ENCODE data around the gene CEP295NL. TPM values are rescaled to one million over a fixed set of nuclear protein-coding genes. Genes with fewer than 3 reads are reported as not detected.

CEP295NL gene
- total RNA-seq, 1 experiment from 2014 or later: 1.9 TPM

DNA sequence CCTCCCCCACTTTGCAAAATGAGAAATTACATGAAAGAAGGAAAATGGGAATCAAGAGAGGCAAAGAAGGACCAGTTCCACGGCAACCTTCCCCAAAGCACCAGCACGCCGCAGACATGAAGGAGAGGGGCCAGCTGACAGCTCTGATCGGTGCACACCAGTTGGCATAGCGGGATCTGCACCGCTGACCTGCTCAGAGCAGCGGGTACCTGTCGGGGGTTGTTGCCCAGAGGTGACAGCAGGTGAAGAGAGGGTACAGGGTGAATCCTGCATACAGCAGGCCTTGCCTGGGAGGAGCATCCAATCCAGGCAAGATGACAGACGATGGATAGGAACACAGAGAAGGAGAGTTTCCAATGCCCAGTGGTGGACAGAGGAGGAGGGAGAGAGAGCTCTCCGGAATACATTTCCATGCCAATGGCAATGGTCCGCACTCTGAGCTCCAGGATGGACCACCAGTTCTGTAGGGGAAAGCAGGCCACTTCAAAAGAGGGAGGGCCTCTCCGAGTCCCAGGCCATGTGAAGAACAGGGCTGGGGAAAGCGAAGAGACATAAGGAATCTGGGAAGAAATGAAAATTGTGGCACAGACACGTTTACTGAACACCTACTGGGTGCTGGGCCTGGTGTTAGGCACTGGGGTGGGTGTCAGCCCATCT lies 24.0 kb downstream of the CEP295NL start (continued):
- TF ChIP-seq SIN3A (IDR thresholded peaks at IDR 0.05; ENCODE audit: low read depth): no peak
- no peak for TF ChIP-seq EZH2 (IDR thresholded peaks at IDR 0.05)
- TF ChIP-seq EZH2phosphoT487 (IDR thresholded peaks at IDR 0.05; ENCODE audit: borderline replicate concordance): no peak
- no peak for TF ChIP-seq CBX3 (IDR thresholded peaks at IDR 0.05; ENCODE audit: low read depth)
- no peak for TF ChIP-seq POLR2AphosphoS5 (IDR thresholded peaks at IDR 0.05; ENCODE audit: low read depth, low read length)
- TF ChIP-seq SP1 (IDR thresholded peaks at IDR 0.05; ENCODE audit: low read depth): no peak

GRCh38 chr17:78878261-78878660 lies 24.7 kb downstream of the CEP295NL start:
- no peaks in the 10 kb centered on the region for H3K27me3 ChIP-seq (ENCODE audit: insufficient read depth, low read length)
- CTCF ChIA-PET: interaction anchor here (6.0 kb wide), 1 partner anchor 12 kb away, joined by 55 read pairs; no protein-coding TSS in a partner anchor
- intact Hi-C loops (cut with micrococcal nuclease): no loop called here
- H3K4me2 ChIP-seq (ENCODE audit: low read length): no peak overlapping the region
- no peak overlapping the region for H3K4me3 ChIP-seq (replicated peaks in 1 of 2; ENCODE audit: low read depth in 1 of 2, low read length in 2 of 2)
- no peaks in the 10 kb centered on the region for H3K36me3 ChIP-seq (ENCODE audit: control insufficient read depth in 1 of 2, insufficient read depth in 2 of 2, low read length in 2 of 2)
- DNase-seq (ENCODE audit: low read depth, low spot score) (no peak), ATAC-seq (no peak)
- POLR2A ChIA-PET: no interaction called here
- no peaks in the 10 kb centered on the region for H3K9me2 ChIP-seq (ENCODE audit: insufficient read depth)
- RAD21 ChIA-PET (ENCODE audit: low non-redundant PET in 1 of 2, low total read pairs in 2 of 2, uncharacterized antibody in 2 of 2, unreplicated experiment in 2 of 2): no interaction called here
- H3K79me2 ChIP-seq (ENCODE audit: insufficient read depth, low read length): peaks cover 15% of the 10 kb centered on the region; the same call in 1 of the 2 replicates
- H2AFZ ChIP-seq (ENCODE audit: low read depth, low read length, poor library complexity, severe bottlenecking): no peak overlapping the region
- H3K27ac ChIP-seq (ENCODE audit: low read depth, low read length): no peak overlapping the region
- peaks cover 27 to 78% of the 10 kb centered on the region in 2 experiments for H3K4me1 ChIP-seq (ENCODE audit: control insufficient read depth in 1 of 2, insufficient read depth in 2 of 2, low read length in 2 of 2)
- no peaks in the 10 kb centered on the region for H3K9me3 ChIP-seq (ENCODE audit: control insufficient read depth in 1 of 2, insufficient read depth in 1 of 2, low read depth in 1 of 2, low read length in 2 of 2)
- no peaks in the 10 kb centered on the region for H4K20me1 ChIP-seq (ENCODE audit: insufficient read depth)
- BruUV-seq (replicated peaks): no TSS peak
- no peak overlapping the region for H3K9ac ChIP-seq (ENCODE audit: low read length)
- no peak for TF ChIP-seq ATF3 (IDR thresholded peaks at IDR 0.05)
- no peak for TF ChIP-seq POLR2AphosphoS5 (IDR thresholded peaks at IDR 0.05; ENCODE audit: low read depth, low read length)
- TF ChIP-seq, protein P1, sequence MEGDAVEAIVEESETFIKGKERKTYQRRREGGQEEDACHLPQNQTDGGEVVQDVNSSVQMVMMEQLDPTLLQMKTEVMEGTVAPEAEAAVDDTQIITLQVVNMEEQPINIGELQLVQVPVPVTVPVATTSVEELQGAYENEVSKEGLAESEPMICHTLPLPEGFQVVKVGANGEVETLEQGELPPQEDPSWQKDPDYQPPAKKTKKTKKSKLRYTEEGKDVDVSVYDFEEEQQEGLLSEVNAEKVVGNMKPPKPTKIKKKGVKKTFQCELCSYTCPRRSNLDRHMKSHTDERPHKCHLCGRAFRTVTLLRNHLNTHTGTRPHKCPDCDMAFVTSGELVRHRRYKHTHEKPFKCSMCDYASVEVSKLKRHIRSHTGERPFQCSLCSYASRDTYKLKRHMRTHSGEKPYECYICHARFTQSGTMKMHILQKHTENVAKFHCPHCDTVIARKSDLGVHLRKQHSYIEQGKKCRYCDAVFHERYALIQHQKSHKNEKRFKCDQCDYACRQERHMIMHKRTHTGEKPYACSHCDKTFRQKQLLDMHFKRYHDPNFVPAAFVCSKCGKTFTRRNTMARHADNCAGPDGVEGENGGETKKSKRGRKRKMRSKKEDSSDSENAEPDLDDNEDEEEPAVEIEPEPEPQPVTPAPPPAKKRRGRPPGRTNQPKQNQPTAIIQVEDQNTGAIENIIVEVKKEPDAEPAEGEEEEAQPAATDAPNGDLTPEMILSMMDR (IDR thresholded peaks at IDR 0.05 in 2 of 3, conservative IDR thresholded peaks at IDR 0.05 in 1 of 3; ENCODE audit: borderline replicate concordance in 1 of 3, insufficient read depth in 1 of 3, low read depth in 2 of 3, low read length in 2 of 3): no peak
- no peak for TF ChIP-seq YY1 (IDR thresholded peaks at IDR 0.05; ENCODE audit: extremely low read depth, insufficient replicate concordance, low read depth, low read length)
- TF ChIP-seq SRF (IDR thresholded peaks at IDR 0.05; ENCODE audit: low read depth): no peak
- TF ChIP-seq ZFX (IDR thresholded peaks at IDR 0.05): no peak
- no peak for TF ChIP-seq POLR2A (IDR thresholded peaks at IDR 0.05; ENCODE audit: borderline replicate concordance, extremely low read depth, insufficient read depth, insufficient read length)
- no peak for TF ChIP-seq EGR1 (IDR thresholded peaks at IDR 0.05; ENCODE audit: low read depth)
- TF ChIP-seq SP1 (IDR thresholded peaks at IDR 0.05; ENCODE audit: low read depth): no peak
- TF ChIP-seq, protein P2, sequence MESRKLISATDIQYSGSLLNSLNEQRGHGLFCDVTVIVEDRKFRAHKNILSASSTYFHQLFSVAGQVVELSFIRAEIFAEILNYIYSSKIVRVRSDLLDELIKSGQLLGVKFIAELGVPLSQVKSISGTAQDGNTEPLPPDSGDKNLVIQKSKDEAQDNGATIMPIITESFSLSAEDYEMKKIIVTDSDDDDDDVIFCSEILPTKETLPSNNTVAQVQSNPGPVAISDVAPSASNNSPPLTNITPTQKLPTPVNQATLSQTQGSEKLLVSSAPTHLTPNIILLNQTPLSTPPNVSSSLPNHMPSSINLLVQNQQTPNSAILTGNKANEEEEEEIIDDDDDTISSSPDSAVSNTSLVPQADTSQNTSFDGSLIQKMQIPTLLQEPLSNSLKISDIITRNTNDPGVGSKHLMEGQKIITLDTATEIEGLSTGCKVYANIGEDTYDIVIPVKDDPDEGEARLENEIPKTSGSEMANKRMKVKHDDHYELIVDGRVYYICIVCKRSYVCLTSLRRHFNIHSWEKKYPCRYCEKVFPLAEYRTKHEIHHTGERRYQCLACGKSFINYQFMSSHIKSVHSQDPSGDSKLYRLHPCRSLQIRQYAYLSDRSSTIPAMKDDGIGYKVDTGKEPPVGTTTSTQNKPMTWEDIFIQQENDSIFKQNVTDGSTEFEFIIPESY (IDR thresholded peaks at IDR 0.05; ENCODE audit: extremely low read depth, insufficient replicate concordance, low read length): no peak
- TF ChIP-seq REST (IDR thresholded peaks at IDR 0.05; ENCODE audit: low read depth): no peak
- TF ChIP-seq EZH2phosphoT487 (IDR thresholded peaks at IDR 0.05; ENCODE audit: borderline replicate concordance): no peak
- no peak for TF ChIP-seq CBX3 (IDR thresholded peaks at IDR 0.05; ENCODE audit: low read depth)
- no peak for TF ChIP-seq SIN3A (IDR thresholded peaks at IDR 0.05; ENCODE audit: low read depth)
- no peak for TF ChIP-seq ELF1 (IDR thresholded peaks at IDR 0.05; ENCODE audit: borderline replicate concordance, low read depth)
- TF ChIP-seq RAD21 (IDR thresholded peaks at IDR 0.05; ENCODE audit: low read depth): no peak

Data from HCT116 (cell line).